GM12878 (cell line): ENCODE results near the gene LDLRAP1. TPM values are rescaled to one million over a fixed set of nuclear protein-coding genes. Genes with fewer than 3 reads are reported as not detected.

ENCODE experiments used
- ATAC-seq: fragments of 200-7000 bp; cut with Tn5 transposase; 3 replicates; pipeline ENCODE4 v1.9.1; 2020; ENCODE audit warnings: mild to moderate bottlenecking, moderate library complexity
- BruUV-seq: library from RNA; stranded (reverse); fragments of 400-500 nt; replicated peaks from 2 replicates; lab custom pipeline; 2021; lab: Mats Ljungman, UMichigan
- CTCF ChIA-PET: fragments of 300-600 bp; sonication (Branson Sonifier 250); formaldehyde crosslinking; extraction: SDS; loops from one replicate; lab custom pipeline; 2021; ENCODE audit warnings: inconsistent platforms; lab: Yijun Ruan, JAX
- POLR2A ChIA-PET: fragments of 350-600 bp; formaldehyde crosslinking; extraction: SDS; loops from one replicate; lab custom pipeline; 2021; ENCODE audit warnings: inconsistent platforms; lab: Charles Lee
- RAD21 ChIA-PET: fragments of 300-600 bp; sonication (Branson Sonifier 250); formaldehyde crosslinking; loops from one replicate; lab custom pipeline; 2023; ENCODE audit warnings: antibody characterized with exemption; ENCODE audit not compliant: unreplicated experiment; lab: Charles Lee
- SMC1A ChIA-PET: fragments of 300-600 bp; sonication (Branson Sonifier 250); formaldehyde crosslinking; loops from one replicate; lab custom pipeline; 2023; ENCODE audit not compliant: unreplicated experiment, uncharacterized antibody; lab: Charles Lee
- DNase-seq: peaks from one replicate; pipeline ENCODE4 v3.0.0-alpha.2; 2011; ENCODE audit warnings: low read depth, low spot score
- FAIRE-seq: peaks from 3 replicates; lab custom pipeline; 2011; peaks lifted over from hg19 to GRCh38; lab: Jason Lieb, UNC
- H2AFZ ChIP-seq: 2 replicates; pipeline ENCODE4 v1.6.0; 2011; ENCODE audit warnings: low read depth, low read length, control low read depth; ENCODE audit not compliant: control insufficient read depth
- H3K27ac ChIP-seq: 2 replicates; pipeline ENCODE4 v1.5.1; 2011; ENCODE audit warnings: control low read depth; ENCODE audit not compliant: control insufficient read depth, insufficient read depth
- H3K27me3 ChIP-seq, 2 experiments: replicated peaks in 1 of 2; 2 replicates each; pipeline versions ENCODE4 v1.6.0 to v1.6.1; 2011; ENCODE audit warnings: low read length in 1 of 2; ENCODE audit not compliant: control insufficient read depth in 2 of 2, insufficient read depth in 2 of 2
- H3K36me3 ChIP-seq, 2 experiments: 2 replicates each; pipeline ENCODE4 v1.5.1; 2011; ENCODE audit warnings: low read length in 1 of 2; ENCODE audit not compliant: control insufficient read depth in 2 of 2, insufficient read depth in 2 of 2
- H3K4me1 ChIP-seq: 2 replicates; pipeline ENCODE4 v1.6.1; 2011; ENCODE audit warnings: mild to moderate bottlenecking, low read length, moderate library complexity, mixed read lengths; ENCODE audit not compliant: control insufficient read depth, insufficient read depth
- H3K4me2 ChIP-seq: 2 replicates; pipeline ENCODE4 v1.6.0; 2011; ENCODE audit warnings: control low read depth; ENCODE audit not compliant: control insufficient read depth, insufficient read depth
- H3K4me3 ChIP-seq: fragments of 200-600 bp; sonication (generic); 2 replicates; pipeline ENCODE4 v1.5.1; 2016
- H3K79me2 ChIP-seq: 2 replicates; pipeline ENCODE4 v1.6.0; 2011; ENCODE audit warnings: low read length; ENCODE audit not compliant: control insufficient read depth, insufficient read depth
- H3K9ac ChIP-seq: 2 replicates; pipeline ENCODE4 v1.8.0; 2011; ENCODE audit warnings: low read length, control low read depth, mixed read lengths; ENCODE audit not compliant: control insufficient read depth, insufficient read depth
- H3K9me3 ChIP-seq: replicated peaks from 3 replicates; pipeline ENCODE4 v1.5.1; 2011; ENCODE audit warnings: mild to moderate bottlenecking, low read length; ENCODE audit not compliant: control insufficient read depth, insufficient read depth
- H4K20me1 ChIP-seq: 2 replicates; pipeline ENCODE4 v1.6.0; 2011; ENCODE audit not compliant: control insufficient read depth, insufficient read depth
- ETV6 ChIP-seq, 2 experiments: fragments of 450-650 bp in 1 of 2; IDR thresholded peaks in 1 of 2; conservative IDR thresholded peaks in 1 of 2; 2 replicates each; pipeline ENCODE4 v1.6.1; 2014; ENCODE audit warnings: antibody characterized with exemption in 1 of 2, borderline replicate concordance in 1 of 2, low read depth in 1 of 2, mild to moderate bottlenecking in 1 of 2, moderate library complexity in 1 of 2
- GABPA ChIP-seq: IDR thresholded peaks from 2 replicates; pipeline ENCODE4 v1.6.1; 2014; ENCODE audit warnings: antibody characterized with exemption, low read depth, mild to moderate bottlenecking, inconsistent platforms
- NRF1 ChIP-seq: conservative IDR thresholded peaks from 2 replicates; pipeline ENCODE4 v1.6.1; 2011; ENCODE audit warnings: mild to moderate bottlenecking, low read depth, low read length, improper control_type of control experiment
- SMC3 ChIP-seq: IDR thresholded peaks from 2 replicates; pipeline ENCODE4 v1.6.1; 2011; ENCODE audit warnings: low read length, improper control_type of control experiment, borderline replicate concordance
- ZNF24 ChIP-seq: fragments of 450-650 bp; IDR thresholded peaks from 2 replicates; pipeline ENCODE4 v1.6.1; 2017; ENCODE audit warnings: antibody characterized with exemption, mild to moderate bottlenecking
- WGBS: methylation state at CpG from one replicate; pipeline ENCODE4 v1.1.6; 2016; ENCODE audit warnings: low lambda C conversion rate; ENCODE audit not compliant: insufficient replicate concordance, insufficient coverage; ENCODE audit errors: missing lambda C conversion rate; 5-methylcytosine and 5-hydroxymethylcytosine counted together
- in situ Hi-C: fragments of 300-500 bp; cut with MboI; formaldehyde crosslinking; loops from 9 replicates; pipeline ENCODE4 v1.14.3; 2018; ENCODE audit warnings: mixed read lengths
- intact Hi-C: fragments of 100-400 bp; cut with micrococcal nuclease; formaldehyde crosslinking; loops from one replicate; pipeline ENCODE4 v1.14.2; 2022; ENCODE audit not compliant: unreplicated experiment
- polyA plus RNA-seq, 11 experiments: library from polyadenylated mRNA; depleted of rRNA in 4 of 11; unstranded in 6 of 11; stranded (reverse) in 5 of 11; fragments of >200 nt; fragmentation: Nextera tagmentation in 4 of 11; fragmentation: Illumina TruSeq in 1 of 11; extraction: Ambion mirVana in 4 of 11; extraction: Trizol in 1 of 11; gene quantifications; 1 replicate in 1 of 11; 2 replicates in 10 of 11; pipeline versions ENCODE4 v1.2.1 to v1.2.3, GENCODE V29; 2011 to 2016; ENCODE audit warnings: inconsistent platforms in 2 of 11, missing spikeins in 2 of 11, low read depth in 1 of 11
- total RNA-seq, 4 experiments: library from RNA; depleted of rRNA in 3 of 4; stranded (reverse); fragments of >200 nt in 3 of 4; fragmentation: Illumina TruSeq in 1 of 4; extraction: Trizol in 1 of 4; gene quantifications; 2 replicates each; pipeline versions ENCODE4 v1.2.1 to v1.2.3, GENCODE V29; 2013 to 2021
- TF ChIP-seq, protein P1 (sequence below): IDR thresholded peaks from 2 replicates; pipeline ENCODE4 v1.6.1; 2012; ENCODE audit warnings: low read depth, low read length, improper control_type of control experiment
- TF ChIP-seq, protein P2 (sequence below): fragments of 150-350 bp; IDR thresholded peaks from 2 replicates; pipeline ENCODE4 v1.6.1; 2014; ENCODE audit warnings: mild to moderate bottlenecking, low read depth, low read length
- TF ChIP-seq, protein P3 (sequence below): IDR thresholded peaks from 2 replicates; pipeline ENCODE4 v1.6.1; 2012; ENCODE audit warnings: low read depth, low read length, improper control_type of control experiment
- TF ChIP-seq, protein P4 (sequence below): fragments of 450-650 bp; formaldehyde crosslinking; IDR thresholded peaks from 2 replicates; pipeline ENCODE4 v1.4.0; 2020; ENCODE audit warnings: mild to moderate bottlenecking, moderate library complexity
- TF ChIP-seq, protein P5 (sequence below): fragments of 450-650 bp; conservative IDR thresholded peaks from 2 replicates; pipeline ENCODE4 v1.6.1; 2017; ENCODE audit warnings: mild to moderate bottlenecking, moderate library complexity

LDLRAP1 gene
- total and polyA plus RNA-seq, 10 of the 15 experiments (the other 5 are each of a cell fraction or from before 2014, with no cell fraction given) = 0.43 to 37.6 (median 22.0) TPM

DNA sequence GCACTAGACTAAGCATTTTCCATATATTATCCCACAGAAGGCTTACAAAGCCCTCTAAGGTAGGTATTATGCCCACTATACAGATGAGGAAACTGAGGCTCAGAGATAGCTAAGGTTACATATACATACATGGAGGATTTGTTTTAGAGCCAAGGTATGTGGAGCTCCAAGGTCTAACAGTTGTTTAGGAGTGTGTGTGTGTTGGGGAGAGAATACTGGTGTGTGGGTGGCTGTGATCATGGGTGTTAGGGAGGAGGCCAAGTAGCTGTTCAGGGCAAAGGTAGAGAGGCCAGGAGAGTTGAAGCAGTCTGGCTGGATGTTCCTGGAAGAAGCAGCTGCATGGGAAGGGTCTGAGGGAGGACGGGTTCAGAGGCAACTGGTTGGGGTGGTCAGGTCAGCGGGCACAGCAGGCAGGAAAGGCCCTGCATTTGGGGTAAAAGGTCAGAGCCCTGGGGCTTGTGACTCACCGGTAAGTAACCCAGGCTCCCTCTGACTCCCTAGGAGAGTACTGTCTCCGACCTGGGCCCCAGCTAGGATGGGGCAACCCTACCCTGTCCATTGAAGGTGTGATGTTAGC lies 5.1 kb upstream of the LDLRAP1 start (continued):
- TF ChIP-seq, protein P1, sequence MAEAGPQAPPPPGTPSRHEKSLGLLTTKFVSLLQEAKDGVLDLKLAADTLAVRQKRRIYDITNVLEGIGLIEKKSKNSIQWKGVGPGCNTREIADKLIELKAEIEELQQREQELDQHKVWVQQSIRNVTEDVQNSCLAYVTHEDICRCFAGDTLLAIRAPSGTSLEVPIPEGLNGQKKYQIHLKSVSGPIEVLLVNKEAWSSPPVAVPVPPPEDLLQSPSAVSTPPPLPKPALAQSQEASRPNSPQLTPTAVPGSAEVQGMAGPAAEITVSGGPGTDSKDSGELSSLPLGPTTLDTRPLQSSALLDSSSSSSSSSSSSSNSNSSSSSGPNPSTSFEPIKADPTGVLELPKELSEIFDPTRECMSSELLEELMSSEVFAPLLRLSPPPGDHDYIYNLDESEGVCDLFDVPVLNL = no peak
- no peak for TF ChIP-seq GABPA
- TF ChIP-seq, protein P2, sequence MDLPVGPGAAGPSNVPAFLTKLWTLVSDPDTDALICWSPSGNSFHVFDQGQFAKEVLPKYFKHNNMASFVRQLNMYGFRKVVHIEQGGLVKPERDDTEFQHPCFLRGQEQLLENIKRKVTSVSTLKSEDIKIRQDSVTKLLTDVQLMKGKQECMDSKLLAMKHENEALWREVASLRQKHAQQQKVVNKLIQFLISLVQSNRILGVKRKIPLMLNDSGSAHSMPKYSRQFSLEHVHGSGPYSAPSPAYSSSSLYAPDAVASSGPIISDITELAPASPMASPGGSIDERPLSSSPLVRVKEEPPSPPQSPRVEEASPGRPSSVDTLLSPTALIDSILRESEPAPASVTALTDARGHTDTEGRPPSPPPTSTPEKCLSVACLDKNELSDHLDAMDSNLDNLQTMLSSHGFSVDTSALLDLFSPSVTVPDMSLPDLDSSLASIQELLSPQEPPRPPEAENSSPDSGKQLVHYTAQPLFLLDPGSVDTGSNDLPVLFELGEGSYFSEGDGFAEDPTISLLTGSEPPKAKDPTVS = no peak

DNA sequence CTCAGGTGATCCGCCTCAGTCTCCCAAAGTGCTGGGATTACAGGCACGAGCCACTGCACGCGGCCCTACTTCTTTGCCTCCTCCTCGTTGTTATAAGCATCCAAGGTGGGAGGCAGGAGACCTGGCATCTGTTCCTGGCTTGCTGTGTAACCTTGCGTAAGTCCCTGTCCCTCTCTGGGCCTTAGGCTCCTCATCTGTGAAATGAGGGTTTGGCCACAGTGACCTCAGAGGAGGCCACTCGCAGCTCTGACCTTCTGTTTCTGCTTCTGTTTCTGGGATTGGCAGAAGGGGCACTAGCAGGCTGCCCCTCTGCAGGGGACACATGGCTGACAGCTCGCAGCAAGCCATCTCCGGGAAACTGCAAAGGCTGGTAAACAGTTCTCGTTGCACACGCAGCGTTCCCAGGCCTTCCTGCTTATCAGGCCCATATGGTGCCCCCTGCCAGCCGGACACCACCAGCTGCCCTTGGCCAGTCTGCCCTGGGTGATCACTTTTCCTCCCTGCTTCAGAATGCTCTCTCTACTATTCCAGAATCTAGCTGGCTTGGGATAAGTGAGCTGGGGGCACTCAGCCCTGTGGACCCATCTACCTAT lies 2.6 kb upstream of the LDLRAP1 start:
- no TSS peak for BruUV-seq
- no peaks in the 10 kb centered on the region for H4K20me1 ChIP-seq
- FAIRE-seq (no peak), ATAC-seq (no peak), DNase-seq (no peak)
- CTCF ChIA-PET = interaction anchor here (1.5 kb wide), 1 partner anchor 20 kb away, joined by 5 read pairs; no protein-coding TSS in a partner anchor
- no peak for TF ChIP-seq ETV6 (conservative IDR thresholded peaks at IDR 0.05 in 1 of 2, IDR thresholded peaks at IDR 0.05 in 1 of 2; ENCODE audit: borderline replicate concordance in 1 of 2, low read depth in 1 of 2)
- no peak for TF ChIP-seq SMC3
- TF ChIP-seq, protein P3, sequence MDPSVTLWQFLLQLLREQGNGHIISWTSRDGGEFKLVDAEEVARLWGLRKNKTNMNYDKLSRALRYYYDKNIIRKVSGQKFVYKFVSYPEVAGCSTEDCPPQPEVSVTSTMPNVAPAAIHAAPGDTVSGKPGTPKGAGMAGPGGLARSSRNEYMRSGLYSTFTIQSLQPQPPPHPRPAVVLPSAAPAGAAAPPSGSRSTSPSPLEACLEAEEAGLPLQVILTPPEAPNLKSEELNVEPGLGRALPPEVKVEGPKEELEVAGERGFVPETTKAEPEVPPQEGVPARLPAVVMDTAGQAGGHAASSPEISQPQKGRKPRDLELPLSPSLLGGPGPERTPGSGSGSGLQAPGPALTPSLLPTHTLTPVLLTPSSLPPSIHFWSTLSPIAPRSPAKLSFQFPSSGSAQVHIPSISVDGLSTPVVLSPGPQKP = no peak
- TF ChIP-seq, protein P4, sequence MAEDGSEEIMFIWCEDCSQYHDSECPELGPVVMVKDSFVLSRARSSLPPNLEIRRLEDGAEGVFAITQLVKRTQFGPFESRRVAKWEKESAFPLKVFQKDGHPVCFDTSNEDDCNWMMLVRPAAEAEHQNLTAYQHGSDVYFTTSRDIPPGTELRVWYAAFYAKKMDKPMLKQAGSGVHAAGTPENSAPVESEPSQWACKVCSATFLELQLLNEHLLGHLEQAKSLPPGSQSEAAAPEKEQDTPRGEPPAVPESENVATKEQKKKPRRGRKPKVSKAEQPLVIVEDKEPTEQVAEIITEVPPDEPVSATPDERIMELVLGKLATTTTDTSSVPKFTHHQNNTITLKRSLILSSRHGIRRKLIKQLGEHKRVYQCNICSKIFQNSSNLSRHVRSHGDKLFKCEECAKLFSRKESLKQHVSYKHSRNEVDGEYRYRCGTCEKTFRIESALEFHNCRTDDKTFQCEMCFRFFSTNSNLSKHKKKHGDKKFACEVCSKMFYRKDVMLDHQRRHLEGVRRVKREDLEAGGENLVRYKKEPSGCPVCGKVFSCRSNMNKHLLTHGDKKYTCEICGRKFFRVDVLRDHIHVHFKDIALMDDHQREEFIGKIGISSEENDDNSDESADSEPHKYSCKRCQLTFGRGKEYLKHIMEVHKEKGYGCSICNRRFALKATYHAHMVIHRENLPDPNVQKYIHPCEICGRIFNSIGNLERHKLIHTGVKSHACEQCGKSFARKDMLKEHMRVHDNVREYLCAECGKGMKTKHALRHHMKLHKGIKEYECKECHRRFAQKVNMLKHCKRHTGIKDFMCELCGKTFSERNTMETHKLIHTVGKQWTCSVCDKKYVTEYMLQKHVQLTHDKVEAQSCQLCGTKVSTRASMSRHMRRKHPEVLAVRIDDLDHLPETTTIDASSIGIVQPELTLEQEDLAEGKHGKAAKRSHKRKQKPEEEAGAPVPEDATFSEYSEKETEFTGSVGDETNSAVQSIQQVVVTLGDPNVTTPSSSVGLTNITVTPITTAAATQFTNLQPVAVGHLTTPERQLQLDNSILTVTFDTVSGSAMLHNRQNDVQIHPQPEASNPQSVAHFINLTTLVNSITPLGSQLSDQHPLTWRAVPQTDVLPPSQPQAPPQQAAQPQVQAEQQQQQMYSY (CRISPR knock-in tag) = no peak
- TF ChIP-seq, protein P5, sequence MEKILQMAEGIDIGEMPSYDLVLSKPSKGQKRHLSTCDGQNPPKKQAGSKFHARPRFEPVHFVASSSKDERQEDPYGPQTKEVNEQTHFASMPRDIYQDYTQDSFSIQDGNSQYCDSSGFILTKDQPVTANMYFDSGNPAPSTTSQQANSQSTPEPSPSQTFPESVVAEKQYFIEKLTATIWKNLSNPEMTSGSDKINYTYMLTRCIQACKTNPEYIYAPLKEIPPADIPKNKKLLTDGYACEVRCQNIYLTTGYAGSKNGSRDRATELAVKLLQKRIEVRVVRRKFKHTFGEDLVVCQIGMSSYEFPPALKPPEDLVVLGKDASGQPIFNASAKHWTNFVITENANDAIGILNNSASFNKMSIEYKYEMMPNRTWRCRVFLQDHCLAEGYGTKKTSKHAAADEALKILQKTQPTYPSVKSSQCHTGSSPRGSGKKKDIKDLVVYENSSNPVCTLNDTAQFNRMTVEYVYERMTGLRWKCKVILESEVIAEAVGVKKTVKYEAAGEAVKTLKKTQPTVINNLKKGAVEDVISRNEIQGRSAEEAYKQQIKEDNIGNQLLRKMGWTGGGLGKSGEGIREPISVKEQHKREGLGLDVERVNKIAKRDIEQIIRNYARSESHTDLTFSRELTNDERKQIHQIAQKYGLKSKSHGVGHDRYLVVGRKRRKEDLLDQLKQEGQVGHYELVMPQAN = no peak
- no peak for TF ChIP-seq NRF1
- no peak for TF ChIP-seq ZNF24
- POLR2A ChIA-PET = interaction anchor here (0.6 kb wide), 1 partner anchor 413 kb away, joined by 5 read pairs; no protein-coding TSS in a partner anchor
- WGBS = 80% methylated on average over 13 of the region's 13 CpGs
- H3K4me1 ChIP-seq = peaks cover 13% of the 10 kb centered on the region
- RAD21 ChIA-PET = no interaction called here
- no peak overlapping the region for H3K4me2 ChIP-seq
- intact Hi-C loops = no loop called here
- peaks cover 10% of the 10 kb centered on the region for H3K79me2 ChIP-seq
- in situ Hi-C loops = no loop called here
- no peak overlapping the region for H3K9ac ChIP-seq
- SMC1A ChIA-PET = no interaction called here
- no peak overlapping the region for H3K27ac ChIP-seq
- no peaks in the 10 kb centered on the region for H3K36me3 ChIP-seq
- H3K27me3 ChIP-seq = peaks cover 1 to 2% of the 10 kb centered on the region in 2 experiments; a peak in 1 of 4 replicates
- H3K4me3 ChIP-seq = no peak overlapping the region
- H3K9me3 ChIP-seq = no peaks in the 10 kb centered on the region
- H2AFZ ChIP-seq = no peak overlapping the region
